Activated T-cell treated with anti-CD3 and anti-CD28 coated beads, Interleukin-2, amount 50 U/mL, for 72 hours (primary cell): ENCODE data around the gene HIVEP3. TPM values are rescaled to one million over a fixed set of nuclear protein-coding genes. Genes with fewer than 3 reads are reported as not detected.
"Not testable (repeated sequence)": the region's sequence is repeated elsewhere in the genome, so short reads cannot be mapped to it uniquely, and the experiment has no call there.

ENCODE experiments used
- ATAC-seq, 2 donors: fragments of 150-1000 bp; cut with Tn5 transposase; replicated peaks in 1 of 2; 2 replicates each; pipeline ENCODE4 v1.10.0; 2021; ENCODE audit warnings: moderate library complexity in 2 of 2, mild to moderate bottlenecking in 1 of 2
- DNase-seq, 2 donors: peaks; one replicate each; pipeline ENCODE4 v3.0.0; 2021 to 2022; ENCODE audit warnings: mixed read lengths in 1 of 2
- H3K27ac Mint-ChIP-seq: one replicate; pipeline ENCODE4 v1.8.0; 2022; ENCODE audit warnings: mild to moderate bottlenecking, moderate library complexity, mixed read lengths
- H3K27me3 Mint-ChIP-seq: one replicate; pipeline ENCODE4 v1.8.0; 2022; ENCODE audit warnings: low read depth, mixed read lengths
- H3K36me3 Mint-ChIP-seq, 2 donors: one replicate each; pipeline ENCODE4 v1.8.0; 2022; ENCODE audit warnings: mixed read lengths in 2 of 2, mild to moderate bottlenecking in 1 of 2; ENCODE audit not compliant: insufficient read depth in 2 of 2
- H3K4me1 Mint-ChIP-seq: one replicate; pipeline ENCODE4 v1.8.0; 2022; ENCODE audit warnings: low read depth, mixed read lengths
- H3K4me3 Mint-ChIP-seq, 2 donors: one replicate each; pipeline ENCODE4 v1.8.0; 2022; ENCODE audit warnings: mild to moderate bottlenecking in 2 of 2, mixed read lengths in 2 of 2, moderate library complexity in 2 of 2
- H3K9me3 Mint-ChIP-seq, 2 donors: one replicate each; pipeline ENCODE4 v1.8.0; 2022; ENCODE audit warnings: mixed read lengths in 2 of 2
- total RNA-seq, 2 donors: library from RNA; stranded (reverse); gene quantifications; one replicate each; pipeline ENCODE4 v1.2.3, GENCODE V29; 2022

HIVEP3 gene
- total RNA-seq, 2 donors from 2014 or later: 22.8 to 29.2 TPM

GRCh38 chr1:41698916-41699860 is 219.5 kb downstream of the HIVEP3 start:
- H3K27me3 Mint-ChIP-seq: no peaks in the 10 kb centered on the region
- no peaks in the 10 kb centered on the region for H3K9me3 Mint-ChIP-seq
- peaks cover 22% of the 10 kb centered on the region for H3K4me1 Mint-ChIP-seq
- H3K36me3 Mint-ChIP-seq: no peaks in the 10 kb centered on the region
- peak; percentile 79 to 95 for ATAC-seq
- H3K27ac Mint-ChIP-seq: no peak overlapping the region
- peak; percentile 32 to 41 for DNase-seq
- no peak overlapping the region for H3K4me3 Mint-ChIP-seq

GRCh38 chr1:41696381-41696780 is 222.3 kb downstream of the HIVEP3 start:
- H3K27ac Mint-ChIP-seq: no peak overlapping the region
- H3K36me3 Mint-ChIP-seq: no peaks in the 10 kb centered on the region
- H3K9me3 Mint-ChIP-seq: no peaks in the 10 kb centered on the region
- no peak for ATAC-seq
- H3K4me1 Mint-ChIP-seq: peaks cover 26% of the 10 kb centered on the region
- H3K27me3 Mint-ChIP-seq: no peaks in the 10 kb centered on the region
- no peak overlapping the region for H3K4me3 Mint-ChIP-seq
- no peak for DNase-seq

DNA sequence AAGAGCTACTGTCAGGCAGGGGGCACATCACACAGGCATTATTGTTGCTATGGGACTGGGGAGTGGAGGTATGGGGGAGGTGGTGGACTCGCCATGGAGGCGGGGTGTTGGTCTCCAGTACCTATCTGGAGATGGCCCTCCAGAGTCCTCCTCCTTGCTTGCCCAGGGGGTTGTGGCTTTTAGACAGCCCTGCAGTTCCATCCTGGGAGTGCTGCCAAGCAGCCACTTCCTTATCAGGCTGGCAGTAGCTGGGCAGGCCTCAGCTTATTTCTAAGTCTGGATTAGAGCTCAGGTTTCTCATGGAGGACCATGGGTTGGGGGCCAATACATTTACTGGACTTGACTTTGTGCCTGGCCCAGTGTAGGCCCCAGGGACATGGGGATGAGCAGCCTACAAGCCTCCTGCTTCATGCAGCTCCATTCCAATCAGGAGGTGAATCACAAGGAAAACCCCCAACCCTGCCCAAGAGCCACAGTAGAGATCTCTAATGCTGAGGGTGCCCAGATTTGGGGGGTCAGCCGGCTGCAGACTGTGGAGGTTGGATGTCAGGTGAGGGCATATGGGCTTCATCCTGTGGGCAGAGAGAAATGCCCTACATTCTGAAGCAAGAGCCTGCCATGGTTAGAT is 223.5 kb downstream of the HIVEP3 start:
- no peak for ATAC-seq
- no peaks in the 10 kb centered on the region for H3K9me3 Mint-ChIP-seq

DNA sequence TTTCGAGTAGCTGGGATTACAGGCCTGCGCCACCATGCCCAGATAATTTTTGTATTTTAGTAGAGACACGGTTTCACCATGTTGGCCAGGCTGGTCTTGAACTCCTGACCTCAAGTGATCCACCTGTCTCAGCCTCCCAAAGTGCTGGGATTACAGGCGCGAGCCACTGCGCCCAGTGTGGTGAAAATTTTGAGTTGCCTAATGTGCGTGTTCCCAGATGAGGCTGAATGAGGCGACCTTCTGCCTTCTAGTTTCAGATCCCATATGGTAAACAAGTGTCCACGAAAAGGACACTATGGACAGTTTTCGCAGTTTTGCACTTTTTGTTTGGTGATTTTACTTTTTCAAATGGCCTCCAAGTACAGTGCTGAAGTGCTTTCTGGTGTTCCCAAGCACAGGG is 226.8 kb downstream of the HIVEP3 start:
- H3K27ac Mint-ChIP-seq, ATAC-seq, H3K9me3 Mint-ChIP-seq, H3K36me3 Mint-ChIP-seq, DNase-seq, H3K4me3 Mint-ChIP-seq, H3K27me3 Mint-ChIP-seq: not testable (repeated sequence)
- H3K4me1 Mint-ChIP-seq: peaks cover 32% of the 10 kb centered on the region

More for the DNA sequence above, 223.5 kb downstream of the HIVEP3 start:
- no peak overlapping the region for H3K4me3 Mint-ChIP-seq
- peaks cover 31% of the 10 kb centered on the region for H3K4me1 Mint-ChIP-seq
- no peak for DNase-seq
- no peaks in the 10 kb centered on the region for H3K36me3 Mint-ChIP-seq
- H3K27ac Mint-ChIP-seq: no peak overlapping the region
- no peaks in the 10 kb centered on the region for H3K27me3 Mint-ChIP-seq

- H3K27me3 Mint-ChIP-seq: no peaks in the 10 kb centered on the region
- H3K4me3 Mint-ChIP-seq: no peak overlapping the region
- DNase-seq (no peak), ATAC-seq (peak; percentile 55 to 69)
- H3K4me1 Mint-ChIP-seq: peaks cover 37% of the 10 kb centered on the region
- H3K9me3 Mint-ChIP-seq: no peaks in the 10 kb centered on the region
- H3K36me3 Mint-ChIP-seq: no peaks in the 10 kb centered on the region
- no peak overlapping the region for H3K27ac Mint-ChIP-seq
These were observed 227.3 kb downstream of the HIVEP3 start for GRCh38 chr1:41691424-41691823.

GRCh38 chr1:41690331-41690730 is 228.4 kb downstream of the HIVEP3 start:
- ATAC-seq (no peak), DNase-seq (no peak)
- Mint-ChIP-seq H3K9me3 (no peaks in the 10 kb centered on the region), H3K4me1 (peaks cover 45% of the 10 kb centered on the region), H3K27ac (no peak overlapping the region), H3K36me3 (no peaks in the 10 kb centered on the region), H3K4me3 (no peak overlapping the region), H3K27me3 (no peaks in the 10 kb centered on the region)

GRCh38 chr1:41689558-41689981 is 229.2 kb downstream of the HIVEP3 start:
- Mint-ChIP-seq H3K27me3 (no peaks in the 10 kb centered on the region), H3K27ac (no peak overlapping the region), H3K4me1 (peaks cover 52% of the 10 kb centered on the region), H3K36me3 (no peaks in the 10 kb centered on the region), H3K9me3 (no peaks in the 10 kb centered on the region), H3K4me3 (no peak overlapping the region)
- ATAC-seq (no peak), DNase-seq (no peak)

- Mint-ChIP-seq H3K27me3 (no peaks in the 10 kb centered on the region), H3K4me1 (peaks cover 57% of the 10 kb centered on the region), H3K36me3 (no peaks in the 10 kb centered on the region), H3K9me3 (no peaks in the 10 kb centered on the region), H3K27ac (no peak overlapping the region), H3K4me3 (no peak overlapping the region)
- no peak for ATAC-seq
- DNase-seq: no peak
These were observed 229.6 kb downstream of the HIVEP3 start for GRCh38 chr1:41689139-41689538.

GRCh38 chr1:41687007-41687406 is 231.7 kb downstream of the HIVEP3 start:
- H3K27ac Mint-ChIP-seq: no peak overlapping the region
- H3K4me3 Mint-ChIP-seq: no peak overlapping the region
- H3K36me3 Mint-ChIP-seq: no peaks in the 10 kb centered on the region
- H3K4me1 Mint-ChIP-seq: peaks cover 74% of the 10 kb centered on the region
- no peaks in the 10 kb centered on the region for H3K27me3 Mint-ChIP-seq
- DNase-seq (no peak), ATAC-seq (no peak)
- H3K9me3 Mint-ChIP-seq: no peaks in the 10 kb centered on the region

DNA sequence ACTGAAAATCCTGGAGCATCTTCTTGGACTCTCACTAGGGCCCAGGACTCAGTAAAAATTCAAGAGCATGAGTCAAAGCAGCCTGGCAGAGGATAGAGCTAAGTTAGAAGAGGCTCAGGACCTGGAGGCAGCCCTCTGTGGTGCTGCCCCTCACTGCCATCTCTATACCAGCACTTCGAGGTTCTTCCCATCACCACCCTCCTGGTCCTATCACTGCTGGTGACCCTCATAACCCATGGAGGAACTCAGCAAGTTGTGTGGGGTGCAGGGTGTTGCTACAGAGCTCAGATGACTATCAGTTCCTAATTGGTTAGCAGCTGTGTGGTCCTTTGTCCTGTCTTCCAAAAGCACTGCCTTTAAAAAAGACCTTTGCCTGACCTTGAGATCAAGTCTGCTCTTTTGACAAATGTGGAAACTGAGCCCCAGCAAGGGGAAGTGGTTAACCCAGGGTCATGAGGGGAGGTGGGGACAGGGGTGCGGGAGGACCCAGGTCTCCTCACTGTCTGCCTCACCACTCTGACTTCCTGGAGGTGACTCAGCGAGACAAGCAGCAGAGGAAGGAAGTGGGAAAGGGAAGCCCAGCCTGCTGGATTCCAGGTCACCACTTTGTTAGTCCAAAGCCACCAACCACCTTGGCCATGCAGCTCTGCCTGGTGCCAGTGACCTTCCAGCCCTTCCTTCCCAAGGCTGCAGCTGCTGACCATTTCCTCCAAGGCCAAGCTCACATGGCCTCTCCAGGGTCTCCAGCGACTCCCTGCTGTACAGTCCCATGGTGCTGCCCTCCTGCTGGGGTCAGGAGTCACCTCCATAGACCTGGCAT is 234.8 kb downstream of the HIVEP3 start:
- H3K4me3 Mint-ChIP-seq: peak overlapping the region; percentile 54 to 57
- H3K4me1 Mint-ChIP-seq: peaks cover 86% of the 10 kb centered on the region
- no peaks in the 10 kb centered on the region for H3K9me3 Mint-ChIP-seq
- peak; percentile 69 to 80 for ATAC-seq
- peak; percentile 41 to 45 for DNase-seq
- peak overlapping the region; percentile 66 for H3K27ac Mint-ChIP-seq
- H3K27me3 Mint-ChIP-seq: no peaks in the 10 kb centered on the region
- no peaks in the 10 kb centered on the region for H3K36me3 Mint-ChIP-seq

DNA sequence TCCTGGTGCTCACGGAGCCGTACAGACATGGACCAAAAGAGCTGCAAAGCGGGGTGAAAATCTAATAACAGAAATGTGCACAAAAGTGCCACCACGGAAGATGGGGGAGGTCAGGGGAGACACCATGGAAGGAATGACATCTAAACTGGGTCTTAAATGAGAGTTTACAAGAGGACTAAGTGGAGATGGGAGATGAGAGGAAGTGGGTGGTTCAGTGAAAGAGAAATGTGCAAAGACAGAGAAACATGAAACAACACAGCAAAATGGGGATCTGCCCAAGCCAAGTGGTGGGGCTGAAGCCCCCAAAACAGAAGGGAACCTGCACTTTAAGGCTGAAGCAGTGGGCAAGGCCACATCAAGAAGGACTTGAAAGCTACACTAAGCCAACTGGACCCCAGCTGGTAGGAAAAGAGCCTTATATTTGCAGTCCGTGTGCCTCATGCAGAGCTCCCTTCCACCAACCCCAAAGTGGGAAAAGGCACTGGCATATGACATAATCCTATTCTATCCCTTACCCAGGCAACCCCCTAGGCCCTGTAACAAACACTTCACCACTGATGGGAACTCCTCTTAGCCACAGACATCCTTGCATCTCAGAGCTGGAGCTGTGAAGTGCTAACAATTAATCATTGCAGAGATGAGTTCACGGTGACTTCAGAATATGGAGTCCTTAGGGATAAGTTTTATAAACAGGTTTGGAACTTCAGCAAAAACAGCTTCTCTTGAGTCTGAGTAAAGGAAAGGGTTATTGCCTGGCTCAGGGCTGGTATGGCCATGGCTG is 235.7 kb downstream of the HIVEP3 start:
- Mint-ChIP-seq H3K27me3 (no peaks in the 10 kb centered on the region), H3K27ac (peak overlapping the region; percentile 66), H3K36me3 (no peaks in the 10 kb centered on the region), H3K4me1 (peaks cover 86% of the 10 kb centered on the region), H3K4me3 (peak overlapping the region; percentile 54 to 57), H3K9me3 (no peaks in the 10 kb centered on the region)
- no peak for DNase-seq
- peak in 1 of 2 donors; percentile 13 for ATAC-seq

GRCh38 chr1:41682149-41682548 is 236.6 kb downstream of the HIVEP3 start:
- Mint-ChIP-seq H3K4me3 (no peak overlapping the region), H3K4me1 (peaks cover 88% of the 10 kb centered on the region), H3K27ac (peak overlapping the region; percentile 7), H3K27me3 (no peaks in the 10 kb centered on the region), H3K9me3 (no peaks in the 10 kb centered on the region), H3K36me3 (no peaks in the 10 kb centered on the region)
- DNase-seq (no peak), ATAC-seq (no peak)
